Measurements from ENCODE around the gene HDAC3.

HDAC3 gene

DNA sequence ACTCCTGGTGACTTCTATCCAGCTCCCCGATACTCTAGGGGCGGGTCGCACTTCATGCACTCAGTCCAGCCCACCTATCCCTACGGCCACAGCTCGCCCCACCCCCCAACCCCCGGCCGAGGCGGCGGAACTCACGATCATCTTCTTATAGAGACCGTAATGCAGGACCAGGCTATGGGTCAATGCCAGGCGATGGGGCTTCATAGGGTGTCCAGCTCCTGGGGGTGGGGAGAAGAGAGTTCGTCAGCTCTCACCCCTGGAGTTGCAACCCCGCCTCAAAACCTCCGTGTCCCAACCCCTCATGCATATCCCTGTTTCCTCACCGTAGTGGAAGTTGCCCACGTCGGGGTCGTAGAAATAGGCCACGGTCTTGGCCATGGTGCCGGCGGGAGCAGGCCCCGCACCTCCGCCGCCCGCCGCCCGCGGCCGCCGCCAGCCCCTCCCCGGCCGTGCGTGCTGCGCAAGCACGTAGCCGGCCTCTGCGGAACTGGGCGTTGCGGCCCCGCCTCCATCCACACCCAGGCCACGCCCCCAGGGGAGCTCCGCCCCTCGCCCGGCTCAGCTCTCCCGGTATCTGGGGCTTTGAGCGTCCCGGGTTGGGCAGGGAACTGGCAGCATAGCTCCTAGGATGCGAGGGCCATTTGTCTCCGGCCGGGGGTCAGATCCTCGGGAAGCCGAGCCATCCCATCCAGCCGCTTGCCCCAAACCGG, at the start of gene HDAC3, which contains the start of gene RELL2:
HDAC3 (minus strand) TSS at position 437 of the 710 bp plus-strand sequence; CDS start at position 378, 59 bp downstream.
RELL2 (plus strand) TSS at position 585 of the 710 bp plus-strand sequence. CDS start 1,229 bp downstream, outside the sequence.
- peak; percentile 93 for DNase-seq (ENCODE audit: low read depth)

DNA sequence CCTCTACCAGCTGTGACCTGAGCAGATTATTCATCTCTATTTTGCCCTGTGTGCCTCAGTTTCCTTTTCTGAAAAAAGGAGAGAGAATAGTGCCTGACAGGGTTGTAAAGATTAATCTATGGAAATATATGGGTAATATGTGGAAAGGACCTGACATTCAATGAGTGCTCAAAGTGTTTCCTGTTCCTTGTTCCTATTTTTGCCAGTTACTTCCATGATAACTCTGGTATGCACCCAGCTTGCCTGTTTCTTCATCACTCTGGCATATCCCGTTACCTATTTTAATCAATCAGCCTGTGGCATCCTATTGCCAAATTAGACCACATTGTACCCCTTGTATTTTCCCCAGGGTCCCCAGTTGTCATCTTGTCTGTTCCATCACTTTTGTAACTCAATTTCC, 48.9 kb upstream of the HDAC3 start:
- DNase-seq (ENCODE audit: low read depth) = no peak

DNA sequence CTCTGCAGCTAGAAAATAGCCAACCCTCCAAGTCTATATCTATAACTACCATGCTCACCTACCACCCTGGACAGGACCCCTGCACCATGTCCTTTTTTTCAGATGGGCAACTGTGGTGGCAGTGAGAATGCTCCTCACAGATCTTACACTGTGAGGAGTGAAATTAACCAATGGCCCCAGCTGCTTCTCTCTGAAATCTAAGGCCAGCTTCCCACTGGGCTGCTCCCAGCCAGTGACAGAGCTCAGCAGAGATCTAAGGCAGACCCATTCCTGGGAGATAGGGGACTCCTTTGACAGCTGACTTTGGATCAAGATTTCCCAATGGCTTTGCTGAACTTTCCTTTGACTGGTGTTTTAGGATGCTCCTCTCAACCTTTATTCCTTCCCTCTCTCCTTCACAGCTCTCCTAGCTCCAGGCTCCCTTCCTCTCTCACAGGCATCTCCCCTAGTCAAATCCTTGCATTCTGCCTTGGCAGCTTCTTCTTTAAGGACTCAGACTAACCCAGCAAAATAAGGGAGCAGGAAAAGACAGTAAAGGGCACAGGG, 47.0 kb upstream of the HDAC3 start:
- no peak for DNase-seq (ENCODE audit: low read depth)

DNA sequence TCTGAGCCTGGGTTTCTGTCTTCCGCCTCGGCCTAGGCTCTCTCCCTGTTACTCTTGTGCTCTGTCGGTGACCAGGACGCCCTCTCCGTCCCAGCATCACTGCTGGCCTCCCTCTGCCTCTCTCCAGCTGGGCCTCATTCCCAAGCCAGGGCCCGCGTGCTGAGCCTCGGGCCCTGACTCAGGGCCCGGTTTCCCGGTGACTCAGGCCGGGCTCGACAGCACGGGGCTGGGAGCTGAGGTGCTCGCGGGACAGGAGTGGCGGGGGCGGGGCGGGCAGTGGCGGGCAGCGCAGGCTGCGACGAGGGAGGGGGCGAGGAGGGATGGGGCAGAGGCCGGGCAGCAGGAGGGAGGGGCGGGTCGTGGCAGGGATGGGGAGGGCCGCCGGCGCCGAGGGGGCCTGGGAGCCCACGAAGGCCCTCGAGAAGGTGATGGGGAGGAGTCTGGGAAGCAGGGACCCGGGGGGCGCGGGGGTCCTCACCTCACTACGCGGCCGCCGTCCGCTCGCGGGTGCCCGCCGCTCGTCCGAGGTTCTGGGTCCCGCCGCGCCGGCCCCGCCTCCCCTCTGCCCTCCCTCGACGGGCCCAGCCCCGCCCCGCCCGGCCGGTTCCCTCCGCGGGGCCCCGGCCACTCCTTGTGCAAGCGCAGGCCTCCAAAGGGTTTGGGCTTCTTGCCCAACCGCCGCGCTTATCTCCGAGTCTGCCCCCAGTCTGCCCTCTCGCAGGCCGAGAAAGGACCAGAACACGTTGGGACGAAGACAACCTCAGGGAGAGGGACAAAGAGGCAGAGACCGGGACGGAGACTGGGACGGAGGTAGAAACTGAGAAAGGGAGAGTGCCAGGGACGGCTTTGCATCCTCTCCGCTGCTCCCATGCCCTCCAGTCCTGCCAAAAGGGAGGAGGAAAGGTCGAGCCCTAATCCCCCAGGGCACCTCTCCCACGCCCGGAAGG, 45.3 kb upstream of the HDAC3 start, which contains the start of gene ARAP3:
ARAP3 (minus strand) TSS at position 536 of the 947 bp plus-strand sequence. CDS start 1,744 bp downstream, outside the sequence.
- DNase-seq (ENCODE audit: low read depth) = peak; percentile 94

DNA sequence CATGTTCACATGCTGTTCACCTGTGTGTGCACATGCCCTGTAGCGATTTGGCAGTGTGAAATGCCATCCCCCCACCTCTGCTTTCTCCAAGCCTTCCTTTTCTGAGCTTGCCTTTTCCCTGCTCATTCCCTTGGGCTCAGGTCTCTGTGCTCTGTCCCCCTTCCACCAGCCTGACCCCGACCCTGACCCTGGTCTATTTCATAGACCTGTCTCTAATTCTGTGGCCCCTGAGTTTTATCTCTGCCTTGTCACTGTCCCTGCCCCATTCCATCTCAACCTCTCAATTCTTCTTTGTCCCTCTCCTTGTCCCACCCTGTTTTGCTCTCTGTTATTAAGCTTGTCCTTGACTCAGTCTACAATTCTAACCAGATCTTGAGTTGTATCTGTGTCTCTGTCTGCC, 44.6 kb upstream of the HDAC3 start:
- no peak for DNase-seq (ENCODE audit: low read depth)

DNA sequence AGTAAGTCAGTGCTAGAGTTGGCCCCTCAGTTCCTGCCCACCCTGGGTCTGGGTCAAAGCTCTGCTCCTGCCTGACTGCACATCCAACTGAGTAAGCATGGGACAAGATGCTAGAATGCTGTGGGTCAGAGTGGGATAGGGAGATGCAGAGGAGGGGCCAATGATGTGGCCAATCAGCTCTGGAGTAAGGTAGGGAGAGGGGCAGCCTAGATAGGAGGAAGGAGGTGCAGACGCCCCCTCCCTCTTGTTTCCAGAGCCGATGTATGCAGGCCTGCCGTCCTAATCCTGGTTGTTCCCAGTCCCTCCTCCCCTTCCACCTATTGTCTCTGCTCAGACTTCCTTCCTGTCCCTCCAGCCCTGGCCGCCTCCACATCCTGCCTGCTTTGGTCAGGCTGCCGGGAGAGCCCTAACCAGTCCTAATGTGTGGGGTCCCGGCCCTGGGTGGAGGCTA, 44.1 kb upstream of the HDAC3 start:
- DNase-seq (ENCODE audit: low read depth) = peak; percentile 75

DNA sequence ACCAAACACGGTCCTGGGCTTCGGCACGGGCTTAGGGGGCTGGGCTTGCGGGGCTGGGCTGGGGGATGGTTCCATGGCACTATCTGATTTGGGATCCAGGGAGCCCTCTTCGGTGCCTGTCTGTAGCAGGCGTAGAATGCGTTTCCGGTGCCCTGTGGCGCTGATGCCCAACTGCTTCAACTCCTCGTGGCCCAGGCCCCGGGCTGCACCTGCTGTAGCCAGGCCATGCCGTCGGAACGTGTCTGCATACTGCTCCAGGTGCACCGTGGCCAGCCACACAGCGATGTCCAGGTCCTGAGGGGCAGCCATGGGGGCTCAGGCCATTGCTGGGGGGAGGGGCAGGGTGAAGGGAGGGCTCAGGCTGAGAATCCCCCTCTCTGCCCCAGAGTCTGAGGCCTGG, 43.5 kb upstream of the HDAC3 start:
- DNase-seq (ENCODE audit: low read depth) = no peak

DNA sequence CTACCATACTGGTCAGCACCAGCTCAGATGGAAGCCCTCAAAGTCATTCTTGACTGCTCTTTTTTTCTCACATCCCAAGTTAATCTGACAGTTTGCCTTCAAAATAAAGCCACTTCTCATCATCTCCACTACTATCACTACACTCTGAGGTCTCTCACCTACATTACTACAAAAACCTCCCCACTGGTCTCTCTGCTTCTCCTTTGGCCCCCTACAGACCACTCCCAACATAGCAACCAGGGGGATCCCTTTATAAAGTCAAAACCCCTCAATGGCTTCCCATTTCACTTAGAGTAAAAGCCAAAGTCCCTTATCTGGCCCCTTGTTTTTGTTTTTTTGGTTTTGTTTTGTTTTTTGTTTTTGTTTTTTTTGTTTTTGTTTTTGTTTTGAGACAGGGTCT, 40.8 kb upstream of the HDAC3 start:
- peak; percentile 51 for DNase-seq (ENCODE audit: low read depth)

DNA sequence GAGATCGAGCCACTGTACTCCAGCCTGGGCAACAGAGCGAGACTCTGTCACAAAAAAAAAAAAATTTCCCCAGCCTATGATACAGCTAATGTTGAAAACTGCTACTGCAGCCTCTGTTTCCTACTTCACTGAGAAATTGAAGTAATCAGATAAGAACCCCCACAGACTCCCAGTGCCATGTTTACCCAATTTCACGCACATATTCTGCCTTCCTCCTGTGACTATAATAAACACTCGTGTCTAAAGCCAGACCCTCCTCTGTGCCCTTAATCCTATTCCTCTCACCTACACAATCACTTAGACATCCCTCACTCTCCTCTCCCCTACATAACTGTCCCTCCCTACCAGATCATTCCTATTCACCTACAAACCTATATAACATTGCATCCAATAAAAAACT, 39.0 kb upstream of the HDAC3 start:
- no peak for DNase-seq (ENCODE audit: low read depth)

DNA sequence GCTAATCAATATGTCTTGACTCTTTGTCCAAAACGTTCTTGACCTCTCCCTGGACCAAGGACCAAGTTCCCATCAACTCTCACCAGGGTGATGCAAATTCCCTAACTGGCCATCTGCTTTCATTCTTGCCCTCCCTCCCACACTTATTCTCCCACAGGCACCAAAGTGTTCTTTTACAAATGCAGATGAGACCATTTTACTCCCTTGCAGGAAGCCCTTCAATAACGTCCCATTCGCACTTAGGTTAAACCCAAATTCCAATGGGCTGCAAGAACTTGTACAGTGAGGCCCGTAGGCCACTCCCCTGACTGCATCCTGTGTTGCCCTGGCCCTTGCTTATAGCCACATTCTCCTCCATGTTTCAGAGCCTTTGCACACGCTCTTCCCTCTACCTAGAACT, 38.1 kb upstream of the HDAC3 start:
- DNase-seq (ENCODE audit: low read depth) = no peak

DNA sequence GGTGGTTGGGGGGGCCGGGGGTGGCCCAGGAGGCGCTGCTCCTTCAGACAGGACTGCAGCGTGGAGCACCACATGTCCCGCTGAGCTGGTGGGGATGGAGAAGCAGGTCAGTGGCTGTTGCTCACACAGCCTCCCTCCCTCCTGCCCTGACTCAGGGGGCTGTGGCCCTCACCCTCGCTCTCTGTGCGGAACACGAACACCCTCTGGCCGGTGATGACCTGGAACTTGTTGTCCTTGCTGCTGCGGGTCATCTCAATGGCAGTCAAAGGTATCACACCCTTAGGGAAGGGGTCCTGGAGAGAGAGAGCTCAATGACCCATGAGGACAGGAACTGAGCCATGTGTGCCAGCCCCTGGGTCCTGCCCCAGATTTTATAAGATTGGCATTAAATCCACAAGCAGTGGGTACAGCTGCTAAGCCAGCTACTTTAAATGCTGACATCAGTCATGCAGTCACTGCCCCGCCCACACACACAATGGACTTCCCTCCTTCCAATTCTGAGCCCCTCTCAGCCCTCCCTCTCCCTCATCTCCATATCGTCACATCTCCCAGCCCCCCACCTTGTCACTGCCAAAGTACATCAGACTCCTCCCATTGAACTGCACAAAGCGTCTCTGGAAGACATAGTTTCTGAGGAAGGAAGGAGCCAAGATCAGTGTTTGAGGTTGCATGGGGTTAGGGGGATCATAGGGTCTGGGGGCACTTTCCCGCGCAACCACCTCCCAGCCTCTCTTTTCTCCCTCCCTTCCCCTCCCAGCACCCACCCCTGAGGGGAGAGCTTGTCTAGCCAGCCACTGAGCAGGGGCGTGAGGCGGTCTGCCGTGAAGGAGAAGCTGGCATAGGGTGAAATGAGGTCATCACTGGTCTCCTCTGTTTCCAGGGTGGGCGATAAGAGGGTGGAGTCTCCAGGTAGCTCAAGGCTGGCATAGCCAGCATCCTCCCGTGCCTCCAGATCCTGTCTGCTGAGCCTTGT, 36.5 kb upstream of the HDAC3 start:
- no peak for DNase-seq (ENCODE audit: low read depth)

DNA sequence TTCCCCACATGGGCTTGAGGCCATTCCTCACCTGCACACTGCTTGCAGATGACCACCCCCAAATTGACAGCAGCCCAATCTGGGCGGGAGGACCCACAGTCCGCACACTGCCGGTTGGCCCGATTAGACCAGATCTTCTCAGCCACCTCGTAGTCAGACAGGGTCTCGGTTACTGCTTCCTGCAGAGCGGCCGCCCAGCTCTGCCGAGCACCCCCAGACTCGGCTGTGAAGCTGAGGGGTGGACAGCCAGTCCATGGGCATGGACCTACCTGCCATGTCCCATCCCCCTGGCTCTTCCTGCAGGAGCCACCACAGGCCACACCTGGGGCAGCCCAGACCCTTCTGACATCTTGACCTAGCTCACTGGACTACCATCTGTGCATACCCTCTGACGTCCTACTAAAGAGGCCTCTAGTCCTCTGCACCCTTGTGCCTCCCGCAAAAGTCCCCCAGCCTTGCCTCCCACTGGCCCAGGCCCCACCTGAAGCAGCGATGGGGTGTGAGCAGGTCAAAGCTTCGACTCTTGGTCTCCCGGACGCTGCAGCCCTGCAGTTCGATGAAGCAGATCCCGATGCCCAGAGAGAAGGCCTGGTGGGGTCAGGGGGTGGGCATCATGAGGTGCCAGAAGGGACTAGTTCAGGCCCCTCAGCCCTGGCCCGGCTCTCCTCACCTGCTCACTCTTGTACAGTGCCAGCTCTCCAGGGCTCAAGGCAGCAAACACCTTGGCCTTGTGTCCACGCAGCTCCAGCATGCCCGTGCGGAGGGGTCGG, 35.6 kb upstream of the HDAC3 start:
- DNase-seq (ENCODE audit: low read depth) = no peak

DNA sequence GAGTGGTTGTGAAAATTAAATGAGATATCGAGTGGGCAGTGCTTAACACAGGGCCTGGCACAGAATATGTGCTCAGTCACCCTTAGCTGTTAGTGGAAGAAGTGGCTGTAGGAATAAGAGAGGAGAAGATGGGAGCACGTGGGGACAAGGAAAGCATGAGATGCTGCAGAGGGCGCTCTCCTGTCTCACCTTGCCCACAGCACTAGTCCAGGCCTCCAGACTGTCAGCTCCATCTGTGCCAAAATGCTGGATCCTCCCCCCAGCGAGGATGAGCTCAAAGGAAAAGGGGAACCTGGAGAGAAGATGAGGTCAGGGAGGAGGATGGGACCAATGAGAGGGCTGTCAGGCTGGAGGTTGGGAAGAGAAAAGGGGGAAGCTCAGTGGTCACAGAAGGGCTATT, 32.9 kb upstream of the HDAC3 start:
- no peak for DNase-seq (ENCODE audit: low read depth)

DNA sequence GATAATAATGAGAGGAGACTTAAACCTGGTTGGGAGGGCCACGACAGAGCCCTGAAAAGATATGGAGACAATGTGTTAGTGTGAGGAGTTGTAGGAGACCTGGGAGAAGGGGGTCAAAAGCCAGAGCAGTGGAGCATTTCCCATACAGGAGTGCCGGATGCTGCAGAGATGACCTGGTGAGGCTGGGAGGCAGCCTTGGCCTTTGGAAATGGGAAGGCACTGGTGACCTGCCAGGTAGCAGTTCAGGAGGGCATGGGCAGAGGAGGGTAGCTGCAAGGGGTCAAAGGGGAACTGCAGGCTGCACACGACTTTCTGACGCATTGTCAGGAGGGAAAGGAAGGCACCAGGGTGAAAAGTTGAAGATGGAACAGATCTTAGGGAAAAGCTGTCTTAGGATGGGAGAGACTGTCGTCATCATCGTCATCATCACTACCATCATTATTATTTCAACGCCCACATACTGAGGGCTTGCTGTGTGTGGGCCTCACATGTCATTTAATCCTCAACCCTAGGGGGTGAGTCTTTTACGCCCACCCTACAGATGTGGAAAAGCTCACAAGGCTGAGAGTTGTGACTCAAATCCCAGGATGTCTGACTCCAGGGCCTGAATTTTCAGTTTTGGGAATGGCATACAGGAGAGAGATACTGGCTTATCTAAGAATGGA, 32.1 kb upstream of the HDAC3 start:
- no peak for DNase-seq (ENCODE audit: low read depth)

DNA sequence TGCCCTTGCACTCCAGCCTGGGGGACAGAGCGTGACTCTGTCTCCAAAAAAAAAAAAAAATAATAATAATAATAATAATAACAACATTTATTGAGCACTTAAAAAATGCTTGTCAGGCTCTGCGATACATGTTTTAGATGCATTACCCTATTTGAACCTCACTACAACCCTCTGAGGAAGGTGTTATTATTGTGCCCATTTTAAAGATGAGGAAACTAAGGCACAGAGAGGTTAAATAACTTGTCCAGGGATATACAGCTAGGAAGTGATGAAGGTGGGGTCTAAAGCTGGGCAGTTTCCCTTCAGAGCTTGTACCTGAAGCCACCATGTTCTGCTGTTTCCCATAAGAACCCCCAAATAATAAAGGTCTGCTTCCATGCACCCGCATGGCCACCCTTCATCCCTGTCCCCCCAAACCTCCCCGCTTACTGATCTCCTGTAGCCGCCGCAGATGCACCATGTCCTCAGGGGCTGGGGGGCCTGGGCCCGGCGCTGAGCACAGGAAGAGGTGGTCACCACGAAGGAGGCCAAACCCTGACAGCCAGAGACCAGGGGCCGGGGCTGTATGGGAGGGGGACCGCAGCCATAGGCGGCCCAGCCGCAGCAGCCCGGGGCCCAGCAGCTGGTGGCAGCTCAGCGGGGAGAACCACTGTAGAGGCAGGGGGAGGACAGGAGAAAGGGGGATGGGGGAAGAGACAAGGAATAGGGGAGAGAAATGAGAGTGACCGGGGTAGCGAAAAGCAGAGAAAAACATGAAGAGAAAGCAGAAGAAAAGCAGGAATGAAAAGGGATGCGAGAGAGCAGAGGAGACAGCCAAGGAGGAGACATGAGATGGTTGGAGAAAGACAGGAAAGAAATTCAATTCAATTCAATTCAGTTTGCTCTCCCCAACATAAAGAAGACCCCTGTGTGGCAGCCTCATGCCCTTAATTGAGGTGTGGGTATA, 29.6 kb upstream of the HDAC3 start:
- no peak for DNase-seq (ENCODE audit: low read depth)

DNA sequence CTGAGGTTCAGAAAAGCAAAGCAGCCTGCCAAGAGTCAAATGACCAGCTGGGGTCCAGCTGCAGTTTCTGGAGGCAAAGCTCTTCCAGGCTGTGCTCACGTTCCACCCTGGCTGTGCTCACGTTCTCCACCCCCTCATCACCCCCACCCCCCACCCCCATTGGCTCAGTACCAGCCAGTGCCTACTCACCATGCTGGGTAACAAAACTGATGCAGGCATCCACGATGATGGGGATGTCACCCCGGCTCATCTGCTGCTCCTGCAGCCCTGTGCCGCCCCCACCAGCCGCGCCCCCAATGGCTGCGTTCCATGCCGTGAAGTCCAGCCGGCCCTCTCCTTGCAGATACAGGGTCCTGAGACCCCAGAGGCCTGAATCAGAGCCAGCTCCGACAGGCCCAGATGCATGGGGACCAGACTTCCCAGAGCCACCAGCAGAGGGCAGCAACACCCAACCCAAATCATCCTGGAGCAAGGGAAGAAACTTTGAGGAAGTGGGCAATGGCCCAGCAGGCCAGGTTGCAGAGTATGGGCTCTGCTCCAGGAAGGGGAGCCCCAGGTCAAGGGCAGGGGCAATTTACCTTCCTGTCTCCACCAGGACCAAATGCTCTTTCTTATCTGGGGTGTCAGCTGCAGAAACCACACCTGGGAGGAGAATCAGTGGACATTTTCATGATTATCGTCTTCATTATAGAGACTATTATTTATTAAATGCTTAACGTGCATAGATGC, 28.2 kb upstream of the HDAC3 start:
- DNase-seq (ENCODE audit: low read depth) = peak; percentile 72

DNA sequence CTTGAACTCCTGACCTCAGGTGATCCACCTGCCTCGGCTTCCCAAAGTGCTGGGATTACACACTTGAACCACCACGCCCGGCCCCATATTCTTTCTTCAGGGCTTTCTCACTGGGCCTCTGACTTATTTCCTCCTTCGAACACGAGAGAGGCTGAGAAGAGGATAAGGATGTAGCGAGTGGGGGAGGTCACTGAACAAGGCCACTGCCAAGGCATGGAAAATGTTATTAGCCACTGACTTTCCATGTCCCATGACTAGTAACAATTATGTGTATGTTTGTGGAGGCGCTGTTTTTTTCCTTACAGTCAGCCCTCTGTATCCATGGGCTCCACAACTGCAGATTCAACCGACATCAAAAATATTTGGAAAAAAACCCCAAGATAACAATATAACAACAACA, 26.9 kb upstream of the HDAC3 start:
- no peak for DNase-seq (ENCODE audit: low read depth)

DNA sequence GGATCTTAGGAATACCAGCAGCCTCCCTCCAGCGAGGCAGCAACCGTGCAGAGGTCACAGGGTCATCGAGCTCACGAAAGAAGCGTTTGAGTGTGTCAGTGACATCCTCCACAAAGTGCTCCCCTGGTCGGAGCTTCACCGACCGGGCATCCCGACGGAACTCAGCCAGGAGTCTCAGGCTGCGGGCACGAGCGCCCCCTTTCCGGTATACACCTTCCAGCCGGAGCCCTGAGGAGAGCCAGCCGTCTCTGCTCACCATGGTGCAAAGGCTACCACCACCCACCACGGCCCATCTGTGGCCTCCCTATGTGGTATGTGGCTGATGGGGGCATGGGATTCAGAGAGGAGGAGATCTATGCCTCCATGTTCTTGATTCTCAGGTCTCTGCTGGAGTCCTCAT, 25.4 kb upstream of the HDAC3 start:
- no peak for DNase-seq (ENCODE audit: low read depth)
